ENCODE data around the gene TTBK1.

Gene TTBK1

GRCh38 chr6:43307451-43308100, 64.3 kb downstream of the TTBK1 start:
- DNase-seq = no peak

DNA sequence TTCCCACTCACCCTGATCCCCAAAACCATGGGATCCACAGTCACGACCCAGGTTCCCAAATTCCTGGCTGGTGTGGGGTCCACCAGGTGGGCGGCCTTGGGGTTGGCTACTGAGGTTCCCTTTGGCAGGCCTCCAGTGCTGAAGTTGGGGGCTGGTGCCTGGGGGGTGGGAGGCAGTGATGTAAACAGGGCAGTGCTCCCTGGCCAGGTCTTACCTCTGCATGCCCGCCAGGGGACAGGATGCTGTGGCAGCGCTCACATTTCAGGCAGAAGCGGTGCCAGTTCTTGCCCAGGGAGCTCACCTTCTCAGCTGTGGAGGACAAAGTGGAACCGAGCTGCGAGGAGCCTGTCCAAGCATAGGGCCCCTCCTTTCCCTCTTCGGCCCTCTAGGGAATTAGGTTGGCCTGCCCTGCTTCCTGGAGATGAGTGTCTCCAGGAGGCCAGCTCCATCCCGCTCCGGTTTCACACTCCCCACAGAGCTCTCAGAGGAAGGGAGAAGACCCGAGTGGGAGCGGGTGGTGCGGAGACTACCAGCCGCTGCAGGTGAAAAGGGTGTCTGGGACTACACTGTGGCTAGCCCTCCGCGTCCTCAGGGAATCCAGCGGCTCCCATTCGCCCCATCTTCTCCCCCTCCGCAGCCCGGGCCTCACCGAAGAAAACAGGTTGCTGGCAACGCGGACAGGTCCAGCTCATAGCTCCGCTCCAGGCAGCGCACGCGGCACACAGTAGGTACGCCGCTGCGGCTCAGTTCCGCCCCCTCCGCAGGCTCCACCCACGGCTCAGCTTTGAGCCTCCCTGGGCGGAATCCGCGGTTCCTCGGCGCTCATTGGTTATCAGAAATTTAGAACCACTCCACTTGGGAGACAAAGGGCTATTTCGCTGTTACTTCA, 65.1 kb downstream of the TTBK1 start, which contains the start of gene CRIP3:
Gene CRIP3, minus strand, starts transcription at position 726 of the 889 bp plus-strand sequence. Its CDS starts 34 bp downstream, at position 692.
- no peak for DNase-seq

DNA sequence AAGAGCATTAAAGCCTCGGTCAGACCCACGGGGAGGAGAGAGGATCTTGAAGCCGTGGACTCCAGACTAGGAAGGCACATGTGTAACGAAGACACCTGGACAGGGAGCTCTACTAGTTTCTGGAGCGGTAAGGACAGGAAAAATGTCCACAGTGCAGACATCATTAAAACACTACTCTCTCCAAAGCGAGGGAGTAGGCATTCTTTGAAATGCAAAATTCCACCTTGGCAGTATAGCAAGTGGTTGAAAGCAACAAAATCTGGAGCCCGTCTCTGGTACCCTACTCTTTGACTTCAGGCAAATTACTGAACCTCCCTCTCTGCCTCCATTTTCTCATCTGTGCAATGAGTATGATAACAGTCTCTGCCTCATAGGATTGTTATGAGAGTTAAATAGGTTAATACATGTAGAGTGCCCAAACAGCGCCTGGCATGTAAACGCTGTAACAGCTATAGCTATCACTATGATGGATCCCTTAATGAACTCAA, 65.8 kb downstream of the TTBK1 start:
- no peak for DNase-seq

- no peak for DNase-seq
Observed at GRCh38 chr6:43310134-43310533, 66.9 kb downstream of the TTBK1 start.

DNA sequence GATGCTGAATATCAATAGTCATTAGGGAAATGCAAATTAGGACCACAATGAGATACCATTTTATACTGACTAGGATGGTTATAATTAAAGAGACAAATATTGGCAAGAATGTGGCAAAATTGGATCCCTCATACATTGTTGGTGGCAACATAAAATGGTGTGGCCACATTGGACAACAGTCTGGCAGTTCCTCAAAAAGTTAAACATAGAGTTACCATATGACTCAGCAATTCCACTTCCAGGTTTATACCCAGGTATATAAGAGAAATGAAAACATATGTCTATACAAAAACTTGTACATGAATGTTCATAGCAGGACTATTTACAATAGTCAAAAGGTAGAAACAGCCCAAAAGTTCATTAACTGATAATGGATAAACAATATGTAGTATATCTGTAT, 67.3 kb downstream of the TTBK1 start:
- no peak for DNase-seq

DNA sequence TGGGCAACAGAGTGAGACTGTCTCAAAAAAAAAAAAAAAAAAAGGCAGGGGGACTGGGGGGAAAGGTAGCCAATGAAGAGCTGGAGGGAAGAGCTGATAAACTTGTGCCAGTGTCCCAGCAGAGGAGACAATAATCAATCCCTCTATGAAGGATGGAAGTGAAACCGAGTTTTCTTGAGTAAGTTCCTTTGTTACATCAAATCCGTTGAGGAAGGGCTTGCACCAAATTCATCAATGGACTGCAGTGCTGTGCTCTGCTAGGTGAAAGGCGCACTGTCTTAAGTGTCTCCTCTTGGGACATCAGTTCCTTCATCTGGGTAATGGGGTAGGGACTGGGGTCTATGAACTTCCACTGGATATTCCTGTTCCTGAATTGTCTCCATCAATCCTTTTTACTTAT, 68.4 kb downstream of the TTBK1 start:
- DNase-seq = no peak

- DNase-seq = no peak
Observed at GRCh38 chr6:43313813-43314212, 70.5 kb downstream of the TTBK1 start.

GRCh38 chr6:43318011-43318410, 74.7 kb downstream of the TTBK1 start:
- no peak for DNase-seq

DNA sequence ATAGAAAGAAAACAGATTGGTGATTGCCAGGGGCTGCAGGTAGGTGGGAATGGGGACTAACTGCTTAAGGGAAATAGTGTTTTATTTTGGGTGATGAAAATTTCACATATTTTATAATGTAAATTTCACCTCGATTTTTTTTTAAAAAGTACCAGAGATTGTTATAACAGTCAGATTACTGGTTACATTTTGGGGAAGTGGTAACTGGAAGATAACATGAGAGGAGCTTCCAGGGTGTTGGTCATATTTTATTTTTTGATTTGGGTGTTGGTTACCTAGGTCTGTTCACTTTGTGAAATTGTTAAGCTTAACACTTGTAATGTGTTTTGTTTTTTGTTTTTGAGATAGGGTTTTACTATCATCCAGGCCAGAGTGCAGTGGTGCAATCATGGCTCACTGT, 82.6 kb downstream of the TTBK1 start:
- no peak for DNase-seq

DNA sequence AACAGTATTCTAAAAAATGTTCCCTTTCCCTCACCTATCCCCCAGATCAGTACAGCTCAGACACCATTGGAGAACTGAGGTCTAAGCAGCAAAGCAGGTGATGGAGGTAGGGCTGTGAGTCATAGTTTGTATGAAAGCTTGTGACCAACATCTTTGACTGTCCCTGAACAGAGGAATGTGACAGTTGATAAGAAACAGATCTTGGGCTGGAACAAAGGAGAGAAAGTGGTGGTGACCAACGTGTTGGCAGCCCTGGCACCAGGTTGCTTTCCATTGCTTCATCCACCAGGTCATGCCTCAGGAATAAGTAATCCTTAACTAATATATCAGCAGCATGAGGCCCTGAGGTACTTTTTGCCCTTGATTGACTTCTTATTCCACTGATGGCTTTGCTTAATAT, 85.2 kb downstream of the TTBK1 start:
- no peak for DNase-seq

- DNase-seq = no peak
Observed at GRCh38 chr6:43331470-43331869, 88.2 kb downstream of the TTBK1 start.

GRCh38 chr6:43331891-43332290, 88.6 kb downstream of the TTBK1 start:
- DNase-seq = no peak

DNA sequence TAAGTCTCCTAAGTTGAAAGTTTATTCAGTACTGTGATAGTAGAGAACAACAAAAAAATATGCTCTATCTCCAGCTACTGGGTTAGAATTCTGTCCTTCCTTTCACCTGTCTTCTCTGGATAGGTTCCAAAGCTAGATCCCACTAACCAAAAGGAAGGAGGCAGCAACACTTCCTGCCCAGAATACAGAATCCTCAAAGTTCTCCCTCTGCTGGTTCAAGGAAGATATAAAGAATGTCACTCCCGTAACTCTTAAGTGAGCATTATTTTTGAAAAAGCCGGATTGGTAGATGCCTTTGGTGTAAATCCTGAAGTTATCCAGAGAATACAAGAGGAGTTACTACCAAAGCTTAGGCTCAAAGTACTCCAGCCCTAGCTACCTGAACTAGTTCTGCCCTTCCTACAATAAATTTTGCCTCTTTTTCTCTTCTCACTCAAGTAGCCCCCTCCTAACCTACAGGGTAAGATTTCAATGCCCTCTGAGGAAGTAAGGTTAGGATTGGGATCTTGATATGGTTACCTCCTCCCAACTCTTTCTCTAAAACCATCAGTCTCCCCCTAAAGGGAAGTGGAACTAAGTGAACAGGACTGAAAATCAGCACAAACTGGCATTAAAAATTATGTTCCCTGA, 91.3 kb downstream of the TTBK1 start:
- DNase-seq = no peak

- DNase-seq = no peak
Observed at GRCh38 chr6:43335469-43335868, 92.2 kb downstream of the TTBK1 start.

DNA sequence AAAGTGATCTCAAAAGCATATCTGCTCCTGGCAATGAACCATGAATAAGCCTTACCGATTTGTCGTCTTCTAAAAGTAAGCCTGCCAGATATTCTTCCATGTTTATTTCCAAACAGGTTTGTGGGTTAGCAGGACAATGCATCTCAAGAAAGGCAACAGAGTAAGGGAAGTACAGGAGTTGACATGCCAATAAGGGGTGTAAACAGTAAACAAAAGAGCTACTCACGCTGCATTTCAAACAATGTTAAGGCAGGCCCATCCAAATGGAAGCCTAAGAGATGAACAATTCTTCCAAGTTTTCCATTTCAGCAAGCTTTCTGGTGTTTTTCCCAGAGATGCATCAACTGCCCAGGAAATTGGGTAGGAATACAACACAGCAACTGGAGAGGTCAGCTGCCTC, 93.1 kb downstream of the TTBK1 start:
- no peak for DNase-seq
